CD4-positive, alpha-beta T cell (primary cell): ENCODE measurements around the gene PARD3B. TPM values are rescaled to one million over a fixed set of nuclear protein-coding genes. Genes with fewer than 3 reads are reported as not detected.

Experiments
- ATAC-seq: fragments of 200-7000 bp; cut with Tn5 transposase; one replicate; pipeline ENCODE4 v1.10.0; 2022; ENCODE audit warnings: mild to moderate bottlenecking; ENCODE audit not compliant: poor library complexity
- CTCF ChIA-PET: fragments of 350-600 bp; sonication (Branson Sonifier 250); formaldehyde crosslinking; loops from one replicate; lab custom pipeline; 2021; ENCODE audit warnings: antibody characterized with exemption, inconsistent platforms; lab: Charles Lee
- POLR2A ChIA-PET: fragments of 350-600 bp; sonication (Branson Sonifier 250); formaldehyde crosslinking; loops from one replicate; lab custom pipeline; 2021; ENCODE audit warnings: antibody characterized with exemption, inconsistent platforms; lab: Charles Lee
- DNase-seq, 14 experiments: peaks; one replicate each; pipeline ENCODE4 v3.0.0-alpha.2; 2013 to 2020; ENCODE audit warnings: mixed read lengths in 2 of 14
- H3K27ac ChIP-seq, 2 donors: one replicate each; pipeline versions ENCODE4 v1.5.1 to v1.7.0; 2013; ENCODE audit warnings: low read length in 2 of 2, low read depth in 1 of 2, mild to moderate bottlenecking in 1 of 2
- H3K27me3 ChIP-seq, 2 experiments: 1 replicate in 1 of 2; 2 replicates in 1 of 2; pipeline versions ENCODE4 v1.6.1 to v1.7.0; 2013; ENCODE audit warnings: low read length in 2 of 2, control low read depth in 1 of 2, mild to moderate bottlenecking in 1 of 2, moderate library complexity in 1 of 2; ENCODE audit not compliant: insufficient read depth in 2 of 2, control insufficient read depth in 1 of 2
- H3K36me3 ChIP-seq: one replicate; pipeline ENCODE4 v1.6.1; 2013; ENCODE audit warnings: low read length, control low read depth; ENCODE audit not compliant: insufficient read depth
- H3K4me1 ChIP-seq: one replicate; pipeline ENCODE4 v1.6.1; 2013; ENCODE audit warnings: low read length, control low read depth; ENCODE audit not compliant: insufficient read depth
- H3K4me3 ChIP-seq: one replicate; pipeline ENCODE4 v1.5.1; 2013; ENCODE audit warnings: mild to moderate bottlenecking, low read length, moderate library complexity
- H3K9me3 ChIP-seq, 2 experiments: 1 replicate in 1 of 2; 2 replicates in 1 of 2; pipeline versions ENCODE4 v1.6.1 to v1.7.0; 2013; ENCODE audit warnings: low read length in 2 of 2, mild to moderate bottlenecking in 2 of 2, control low read depth in 1 of 2, moderate library complexity in 1 of 2; ENCODE audit not compliant: control insufficient read depth in 1 of 2, insufficient read depth in 1 of 2
- H3K27ac Mint-ChIP-seq: one replicate; pipeline ENCODE4 v1.8.0; 2020; ENCODE audit warnings: mixed read lengths
- H3K27me3 Mint-ChIP-seq: one replicate; pipeline ENCODE4 v1.8.0; 2021; ENCODE audit warnings: mixed read lengths
- H3K36me3 Mint-ChIP-seq: one replicate; pipeline ENCODE4 v1.8.0; 2021; ENCODE audit warnings: low read depth, mixed read lengths
- H3K4me1 Mint-ChIP-seq: one replicate; pipeline ENCODE4 v1.8.0; 2021; ENCODE audit warnings: low read depth, mixed read lengths
- H3K4me3 Mint-ChIP-seq: one replicate; pipeline ENCODE4 v1.8.0; 2020; ENCODE audit warnings: mild to moderate bottlenecking, mixed read lengths
- H3K9me3 Mint-ChIP-seq: one replicate; pipeline ENCODE4 v1.8.0; 2020; ENCODE audit warnings: mixed read lengths
- intact Hi-C, 2 experiments: fragments of 100-400 bp; cut with DNase I in 1 of 2; cut with micrococcal nuclease in 1 of 2; formaldehyde crosslinking; loops; one replicate each; pipeline versions ENCODE4 v1.15.1 to v1.9.0; 2023 to 2025; cut with DNase I, micrococcal nuclease
- total RNA-seq, 174 experiments: library from RNA in 2 of 174; stranded (reverse) in 2 of 174; gene quantifications; one replicate each; pipeline ENCODE4 v1.2.3 and lab custom pipeline; 2021 to 2026
- TF ChIP-seq, protein P1 (sequence below): fragments of 200-600 bp; IDR thresholded peaks from one replicate; pipeline ENCODE4 v1.8.0; 2022; ENCODE audit warnings: antibody characterized with exemption, mild to moderate bottlenecking

PARD3B gene
- total RNA-seq, 2 experiments from 2014 or later = 0.87 to 1.9 TPM

DNA sequence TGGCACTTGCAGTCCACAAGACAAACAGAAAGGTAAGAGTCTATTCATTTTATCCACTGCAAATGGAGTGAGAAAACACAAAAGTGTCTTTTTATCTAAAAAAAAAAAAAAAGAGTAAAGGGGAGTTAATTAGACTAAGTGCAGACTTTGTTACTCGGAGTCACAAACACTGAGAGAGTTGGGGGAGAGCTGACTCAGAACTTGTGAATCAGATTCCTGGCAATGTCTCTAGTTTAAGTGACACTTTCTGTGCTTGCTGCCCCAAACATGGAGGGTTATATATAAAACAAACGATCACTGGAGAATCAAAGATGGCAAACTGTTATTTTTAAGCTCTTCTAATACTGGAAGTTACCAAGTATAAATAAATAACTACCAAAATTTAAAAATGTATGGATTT, 631.3 kb downstream of the PARD3B start:
- Histone ChIP-seq H3K4me1 (no peaks in the 10 kb centered on the region), H3K4me3 (no peak overlapping the region), H3K9me3 (no peaks in the 10 kb centered on the region), H3K27ac (no peak overlapping the region), H3K36me3 (no peaks in the 10 kb centered on the region), H3K27me3 (no peaks in the 10 kb centered on the region)
- intact Hi-C loops = no loop called here
- DNase-seq (no peak), ATAC-seq (no peak)
- Mint-ChIP-seq H3K27ac (no peak overlapping the region), H3K4me1 (no peaks in the 10 kb centered on the region), H3K9me3 (no peaks in the 10 kb centered on the region), H3K36me3 (no peaks in the 10 kb centered on the region), H3K4me3 (no peak overlapping the region), H3K27me3 (no peaks in the 10 kb centered on the region)
- TF ChIP-seq, protein P1, sequence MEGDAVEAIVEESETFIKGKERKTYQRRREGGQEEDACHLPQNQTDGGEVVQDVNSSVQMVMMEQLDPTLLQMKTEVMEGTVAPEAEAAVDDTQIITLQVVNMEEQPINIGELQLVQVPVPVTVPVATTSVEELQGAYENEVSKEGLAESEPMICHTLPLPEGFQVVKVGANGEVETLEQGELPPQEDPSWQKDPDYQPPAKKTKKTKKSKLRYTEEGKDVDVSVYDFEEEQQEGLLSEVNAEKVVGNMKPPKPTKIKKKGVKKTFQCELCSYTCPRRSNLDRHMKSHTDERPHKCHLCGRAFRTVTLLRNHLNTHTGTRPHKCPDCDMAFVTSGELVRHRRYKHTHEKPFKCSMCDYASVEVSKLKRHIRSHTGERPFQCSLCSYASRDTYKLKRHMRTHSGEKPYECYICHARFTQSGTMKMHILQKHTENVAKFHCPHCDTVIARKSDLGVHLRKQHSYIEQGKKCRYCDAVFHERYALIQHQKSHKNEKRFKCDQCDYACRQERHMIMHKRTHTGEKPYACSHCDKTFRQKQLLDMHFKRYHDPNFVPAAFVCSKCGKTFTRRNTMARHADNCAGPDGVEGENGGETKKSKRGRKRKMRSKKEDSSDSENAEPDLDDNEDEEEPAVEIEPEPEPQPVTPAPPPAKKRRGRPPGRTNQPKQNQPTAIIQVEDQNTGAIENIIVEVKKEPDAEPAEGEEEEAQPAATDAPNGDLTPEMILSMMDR = no peak
- CTCF ChIA-PET = no interaction called here
- POLR2A ChIA-PET = no interaction called here

DNA sequence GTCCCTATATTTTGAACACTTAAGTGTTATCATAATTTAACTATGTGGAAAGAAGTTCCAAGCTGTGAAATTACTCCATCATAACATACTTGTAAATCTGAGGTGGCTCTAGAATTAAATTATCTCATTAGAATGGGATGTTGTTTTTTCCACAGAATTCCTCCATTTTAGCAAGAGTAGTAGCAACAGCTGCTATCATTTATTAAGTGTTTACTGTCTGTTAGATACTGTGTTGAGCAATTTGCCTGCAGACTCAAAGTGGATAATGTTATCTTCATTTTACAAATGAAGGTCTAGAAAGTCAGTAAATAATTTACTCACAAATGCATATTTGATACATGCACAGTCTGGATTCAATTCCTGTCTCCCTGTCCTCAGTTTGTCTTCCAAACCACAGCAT, 632.3 kb downstream of the PARD3B start:
- no peaks in the 10 kb centered on the region for H3K36me3 ChIP-seq
- H3K4me3 ChIP-seq = no peak overlapping the region
- Mint-ChIP-seq H3K27ac (no peak overlapping the region), H3K9me3 (no peaks in the 10 kb centered on the region), H3K27me3 (no peaks in the 10 kb centered on the region), H3K4me1 (no peaks in the 10 kb centered on the region), H3K36me3 (no peaks in the 10 kb centered on the region), H3K4me3 (no peak overlapping the region)
- H3K27me3 ChIP-seq = no peaks in the 10 kb centered on the region
- H3K4me1 ChIP-seq = no peaks in the 10 kb centered on the region
- POLR2A ChIA-PET = no interaction called here
- intact Hi-C loops = no loop called here
- DNase-seq = no peak
- CTCF ChIA-PET = no interaction called here
- no peak overlapping the region for H3K27ac ChIP-seq
- no peak for ATAC-seq
- H3K9me3 ChIP-seq = no peaks in the 10 kb centered on the region
- TF ChIP-seq, protein P1 = no peak

DNA sequence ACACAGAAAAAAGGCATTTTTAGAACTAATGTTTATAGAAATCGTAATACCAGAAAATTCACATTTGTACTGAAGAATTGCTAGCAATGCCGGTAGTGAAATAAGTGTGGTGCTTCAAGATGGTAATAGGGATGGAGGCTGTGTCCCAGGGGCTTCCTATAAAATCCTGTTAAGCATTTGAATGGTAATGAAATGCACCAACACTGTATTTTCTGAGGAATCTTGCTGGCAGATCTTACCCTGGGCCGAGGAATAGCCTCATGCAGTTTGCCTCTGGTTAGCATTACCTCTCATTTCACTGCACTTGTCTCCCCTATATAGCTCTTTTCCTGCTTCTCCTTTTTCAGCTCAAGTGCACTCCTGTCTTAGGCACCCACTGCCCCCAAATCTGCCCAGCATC, 635.5 kb downstream of the PARD3B start:
- no peaks in the 10 kb centered on the region for H3K9me3 Mint-ChIP-seq
- H3K27me3 Mint-ChIP-seq = no peaks in the 10 kb centered on the region
- no peak overlapping the region for H3K4me3 Mint-ChIP-seq

More for the DNA sequence above, 635.5 kb downstream of the PARD3B start:
- Mint-ChIP-seq H3K4me1 (no peaks in the 10 kb centered on the region), H3K27ac (no peak overlapping the region), H3K36me3 (no peaks in the 10 kb centered on the region)
- Histone ChIP-seq H3K4me1 (no peaks in the 10 kb centered on the region), H3K27ac (no peak overlapping the region), H3K9me3 (no peaks in the 10 kb centered on the region), H3K27me3 (no peaks in the 10 kb centered on the region), H3K36me3 (no peaks in the 10 kb centered on the region), H3K4me3 (no peak overlapping the region)
- ATAC-seq (no peak), DNase-seq (no peak)
- intact Hi-C loops = no loop called here
- POLR2A ChIA-PET = no interaction called here
- TF ChIP-seq, protein P1 = no peak
- CTCF ChIA-PET = no interaction called here
